CD4-positive, alpha-beta T cell treated with Interleukin-21 for 1 hour (primary cell): ENCODE results near the gene ROR2.

Experiments used
- DNase-seq: peaks from one replicate; pipeline ENCODE4 v3.0.0-alpha.2; 2020

ROR2 gene

DNA sequence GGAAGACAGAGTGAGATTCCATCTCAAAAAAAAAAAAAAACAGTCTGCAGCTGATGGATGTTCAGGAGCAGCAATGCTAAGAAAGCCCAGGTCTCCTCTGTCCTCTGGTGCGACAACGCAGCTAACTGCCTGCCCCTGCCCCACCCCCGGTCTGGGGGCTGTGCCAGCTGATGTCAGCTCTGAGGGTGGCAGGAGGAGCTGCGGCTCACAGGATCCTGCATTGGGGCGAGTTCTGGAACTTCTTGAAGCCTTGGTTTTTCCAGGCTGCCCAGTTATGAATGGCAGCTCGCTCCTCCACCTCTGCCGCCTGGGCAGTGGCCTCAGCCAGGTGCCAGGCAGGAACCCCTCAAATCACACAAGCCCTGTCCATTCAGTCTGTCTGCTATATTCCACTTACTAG lies 113.5 kb downstream of the ROR2 start:
- no peak for DNase-seq

DNA sequence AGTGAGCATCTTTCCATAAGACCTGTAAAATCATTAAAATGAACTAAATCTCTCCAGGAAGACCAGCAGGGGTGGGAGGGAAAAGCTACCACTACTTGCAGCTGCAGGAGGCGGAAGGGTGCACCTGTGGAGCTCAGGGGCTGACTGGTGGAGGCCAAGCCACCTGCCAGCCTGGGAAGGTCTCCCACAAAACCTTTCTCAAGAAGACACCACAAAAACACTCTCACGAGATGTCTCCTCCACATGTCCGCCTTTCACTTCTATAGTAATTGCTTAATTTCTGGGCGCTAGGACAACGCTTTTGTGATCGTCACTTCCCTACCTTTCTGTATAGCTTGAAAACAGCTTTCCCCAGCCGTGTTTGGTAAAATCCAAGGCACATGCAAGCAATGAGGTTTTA lies 114.4 kb downstream of the ROR2 start:
- no peak for DNase-seq

DNA sequence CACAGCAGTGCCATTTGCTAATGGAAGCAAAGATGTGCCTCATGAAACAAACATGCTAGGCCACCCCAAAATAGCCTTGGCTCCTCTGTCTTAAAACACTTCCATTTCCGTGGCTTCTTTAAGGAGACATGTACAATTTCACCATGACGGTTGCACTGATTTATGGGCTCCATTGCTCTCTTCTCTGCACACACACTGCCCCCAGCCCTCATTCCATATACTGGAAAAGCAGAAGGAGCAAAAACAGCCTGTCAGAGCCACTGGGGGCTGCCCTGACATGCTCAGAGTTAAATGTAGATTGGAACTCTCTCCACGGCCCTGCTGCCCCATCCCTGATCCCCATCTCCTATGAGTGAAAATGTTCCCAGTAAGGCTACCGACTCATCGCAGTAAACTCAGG lies 114.8 kb downstream of the ROR2 start:
- DNase-seq: no peak

DNA sequence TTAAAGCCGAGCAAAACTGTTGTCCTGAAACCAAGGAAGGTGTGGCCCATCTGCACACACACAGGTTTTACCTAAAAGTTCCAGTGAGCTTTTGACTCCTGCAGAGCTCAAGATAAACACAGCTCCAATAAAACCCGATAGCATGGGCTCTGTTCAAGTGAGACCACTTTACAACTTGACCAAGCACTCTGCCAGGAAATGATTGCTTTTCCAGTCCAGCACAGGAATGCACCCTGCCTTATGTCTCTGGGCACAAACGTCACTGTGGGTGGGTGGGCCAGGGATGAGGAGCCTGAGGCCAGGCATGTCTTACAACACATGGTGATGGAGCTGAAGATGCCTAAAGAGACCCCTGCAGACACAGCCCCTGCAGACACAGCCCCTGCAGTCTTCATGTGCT lies 115.3 kb downstream of the ROR2 start:
- no peak for DNase-seq

DNA sequence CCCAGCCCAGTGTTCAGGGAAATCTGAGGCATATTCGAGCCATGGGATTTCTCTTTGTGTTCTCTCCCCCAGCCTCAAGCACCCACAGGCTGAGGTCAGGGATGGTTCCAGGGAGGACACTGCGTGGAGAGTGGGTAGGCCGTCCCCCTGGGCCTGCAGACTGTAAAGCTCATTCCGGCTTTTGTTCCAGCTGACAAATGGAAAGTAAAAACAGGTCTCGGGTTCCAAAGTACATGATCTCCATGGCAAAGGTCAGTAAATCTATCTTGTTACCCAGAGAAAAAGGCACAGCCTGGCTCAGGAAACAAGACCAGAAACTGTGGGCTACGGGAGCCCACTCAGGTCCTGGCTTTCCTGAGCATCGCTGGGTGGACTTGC lies 116.2 kb downstream of the ROR2 start:
- DNase-seq: no peak

DNA sequence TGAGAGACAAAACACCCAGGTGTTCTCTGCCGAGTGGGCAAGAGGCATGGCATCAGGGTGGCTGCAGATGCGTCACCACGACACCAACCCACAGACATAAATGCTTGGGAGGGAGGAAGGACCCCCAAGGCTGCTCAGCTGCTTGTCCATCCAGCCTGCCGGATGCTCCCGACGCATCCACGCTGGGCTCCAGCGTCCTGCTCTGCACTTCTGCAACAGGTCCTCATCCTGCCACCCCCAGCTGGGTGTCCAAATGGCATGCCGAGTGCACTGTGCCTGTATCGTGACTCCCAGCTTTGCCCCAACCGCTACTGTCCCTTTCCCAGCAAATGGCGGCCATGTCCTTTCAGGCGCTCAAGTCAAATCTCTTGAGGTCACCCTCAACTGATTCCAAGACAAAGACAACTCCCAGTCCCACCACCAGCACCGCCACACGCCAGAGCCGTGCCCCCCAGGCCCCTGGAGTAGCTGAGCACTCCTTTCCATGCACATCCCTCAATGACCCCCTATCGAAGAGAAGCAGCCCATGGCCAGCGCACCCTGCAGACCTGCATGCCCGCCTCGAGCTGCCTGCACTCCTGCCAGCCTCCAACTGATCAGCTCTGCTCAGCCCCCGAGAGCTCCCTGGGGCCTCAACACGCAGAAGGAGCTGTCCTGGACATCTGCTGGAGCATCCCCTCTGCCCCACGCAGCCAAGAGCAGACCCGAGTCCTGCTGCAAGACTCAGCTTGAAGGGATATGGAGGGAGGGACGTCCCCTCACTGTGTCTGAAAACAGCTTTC lies 116.7 kb downstream of the ROR2 start:
- DNase-seq: no peak

DNA sequence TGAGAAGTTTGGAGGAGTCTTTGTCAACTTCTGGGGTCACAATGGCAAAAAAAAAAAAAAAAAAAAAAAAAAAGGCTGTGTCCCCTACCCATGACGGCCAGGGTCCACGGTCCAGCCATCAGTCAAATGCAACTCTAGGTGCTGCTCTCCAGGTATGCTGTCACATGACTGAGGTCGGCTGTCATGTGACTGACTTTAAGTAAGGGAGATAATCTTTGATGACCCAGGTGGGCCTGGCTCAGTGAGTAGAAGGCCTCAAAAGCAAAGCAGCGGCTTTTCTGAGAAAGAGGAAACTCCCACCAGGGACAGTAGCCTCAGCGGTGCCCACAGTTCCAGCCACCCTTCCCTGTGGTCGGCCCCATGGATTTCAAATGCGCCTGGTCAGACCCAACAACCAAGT lies 117.7 kb downstream of the ROR2 start:
- no peak for DNase-seq

DNA sequence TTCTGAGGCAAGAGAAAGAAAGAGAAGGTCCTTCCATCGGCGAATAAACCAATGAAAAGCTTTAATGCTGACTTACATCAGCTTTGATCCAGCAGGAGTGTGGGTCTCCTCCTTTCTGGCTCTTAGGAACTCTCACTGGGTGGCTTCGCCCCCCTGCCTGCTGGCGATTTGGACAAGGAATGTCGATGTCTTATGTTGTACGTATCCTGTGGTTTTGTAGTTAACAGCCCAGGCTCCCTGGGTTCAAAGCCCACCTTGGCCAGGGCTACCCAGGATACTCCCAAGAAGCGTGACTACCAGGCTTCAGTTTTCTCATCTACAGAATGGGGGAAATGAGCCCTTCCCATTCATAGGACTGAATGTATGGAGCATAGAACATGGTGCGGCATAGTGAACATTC lies 124.2 kb downstream of the ROR2 start:
- DNase-seq: no peak

DNA sequence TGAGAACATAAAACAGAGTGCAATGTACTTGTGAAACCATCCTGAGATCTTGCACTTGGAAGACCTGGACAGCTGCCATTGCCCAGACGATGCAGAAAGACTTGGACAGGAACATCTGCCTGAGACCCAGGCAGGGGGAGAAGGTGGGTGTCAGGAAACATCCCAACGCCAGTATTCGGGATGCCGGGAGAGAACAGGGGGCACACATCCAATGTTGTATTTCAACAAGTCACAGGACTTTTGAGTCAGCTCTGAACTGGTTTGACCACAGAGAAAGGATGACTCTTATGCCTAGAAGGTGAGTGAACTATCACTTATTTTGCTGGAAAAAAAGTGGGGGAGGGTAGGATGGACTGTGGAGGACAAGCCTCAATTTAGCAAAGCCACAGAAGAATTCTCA lies 124.6 kb downstream of the ROR2 start:
- no peak for DNase-seq

DNA sequence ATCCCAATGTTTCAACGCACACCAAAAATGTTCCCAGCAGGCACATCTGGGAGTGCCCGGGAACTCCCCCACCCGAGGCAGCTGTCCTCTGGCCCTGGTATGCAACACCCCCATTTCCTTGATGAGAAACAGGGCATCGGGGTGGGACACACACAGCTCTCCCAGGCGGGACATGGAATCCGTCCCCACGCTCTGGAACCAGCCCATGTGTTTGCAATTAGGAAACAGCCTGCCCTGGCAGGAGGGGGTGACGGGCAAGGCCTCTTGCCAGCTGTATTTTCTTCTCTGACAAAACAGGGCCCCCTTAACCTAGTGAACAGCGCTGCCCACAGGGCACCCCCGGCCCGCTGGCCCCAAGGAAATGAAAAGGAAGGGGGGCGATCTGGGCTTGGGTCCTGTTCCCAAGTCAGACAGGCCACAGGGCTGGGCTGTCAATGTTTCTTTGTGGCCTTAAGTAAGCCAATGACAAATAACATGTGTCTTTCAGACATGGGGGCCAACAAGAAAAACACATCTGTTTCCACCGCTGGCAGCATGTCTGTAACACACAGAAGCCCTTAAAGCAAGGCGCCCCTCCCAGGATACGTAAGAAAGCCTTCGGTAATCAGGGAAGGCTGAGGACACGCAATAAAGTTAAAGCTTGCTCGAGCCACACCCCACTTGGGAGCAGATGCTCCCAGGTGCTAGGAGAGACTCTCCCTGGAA lies 125.3 kb downstream of the ROR2 start:
- no peak for DNase-seq

DNA sequence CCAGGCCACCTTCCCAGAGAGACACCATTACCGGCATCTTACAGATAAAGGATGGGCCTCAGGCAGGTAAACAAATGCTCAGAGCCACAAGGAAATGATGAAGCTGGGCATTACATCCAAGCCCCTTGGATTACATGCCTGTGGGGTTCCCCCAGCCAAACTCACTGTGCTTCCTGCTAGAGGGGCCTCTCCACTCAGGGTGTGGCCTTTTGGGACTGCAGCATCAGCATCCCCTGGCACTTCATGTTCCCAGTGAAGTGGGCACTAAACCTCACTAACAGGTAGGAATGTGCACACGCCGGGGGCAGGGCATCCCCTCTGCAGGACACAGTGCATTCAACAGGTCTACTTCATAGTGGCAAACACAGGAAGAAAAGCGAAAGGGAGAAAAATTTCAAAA lies 125.9 kb downstream of the ROR2 start:
- no peak for DNase-seq

DNA sequence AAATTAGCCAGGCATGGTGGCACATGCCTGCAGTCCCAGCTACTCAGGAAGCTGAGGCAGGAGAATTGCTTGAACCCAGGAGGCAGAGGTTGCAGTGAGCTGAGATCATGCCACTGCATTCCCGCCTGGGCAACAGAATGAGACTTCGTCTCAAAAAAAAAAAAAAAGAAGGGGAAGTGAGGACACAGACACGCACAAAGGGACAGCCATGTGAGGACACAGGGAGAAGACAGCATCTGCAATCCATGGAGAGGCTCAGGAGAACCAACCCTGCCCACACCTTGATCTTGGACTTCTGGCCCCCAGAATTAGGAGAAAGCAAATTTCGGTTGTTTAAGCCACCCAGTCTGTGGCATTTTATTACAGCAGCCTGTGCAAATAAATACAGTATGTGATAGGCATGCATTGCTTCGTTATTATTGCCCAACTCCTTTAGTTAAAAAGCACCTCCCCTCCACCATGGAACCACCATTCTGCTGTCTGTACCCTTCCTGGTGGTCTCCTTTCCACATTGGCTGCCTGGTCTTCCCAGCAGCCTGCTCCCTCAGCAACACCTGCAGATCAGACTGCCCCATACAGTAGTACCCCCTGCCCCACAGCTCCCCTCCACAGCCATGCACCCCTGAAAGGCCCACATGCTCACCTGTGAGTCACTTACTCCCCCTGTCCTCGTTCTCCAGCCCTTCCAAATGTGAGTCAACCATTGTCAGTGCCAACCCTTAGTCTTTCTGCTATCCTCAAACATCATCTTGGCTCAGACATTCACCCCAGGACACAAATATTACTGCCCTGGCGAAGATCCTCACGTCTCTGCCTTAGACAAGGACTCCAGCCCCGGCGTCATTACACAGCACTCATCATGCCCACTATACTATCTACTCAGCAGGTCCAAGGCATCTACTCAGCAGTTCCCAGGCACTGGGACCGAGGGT lies 128.8 kb downstream of the ROR2 start:
- no peak for DNase-seq

DNA sequence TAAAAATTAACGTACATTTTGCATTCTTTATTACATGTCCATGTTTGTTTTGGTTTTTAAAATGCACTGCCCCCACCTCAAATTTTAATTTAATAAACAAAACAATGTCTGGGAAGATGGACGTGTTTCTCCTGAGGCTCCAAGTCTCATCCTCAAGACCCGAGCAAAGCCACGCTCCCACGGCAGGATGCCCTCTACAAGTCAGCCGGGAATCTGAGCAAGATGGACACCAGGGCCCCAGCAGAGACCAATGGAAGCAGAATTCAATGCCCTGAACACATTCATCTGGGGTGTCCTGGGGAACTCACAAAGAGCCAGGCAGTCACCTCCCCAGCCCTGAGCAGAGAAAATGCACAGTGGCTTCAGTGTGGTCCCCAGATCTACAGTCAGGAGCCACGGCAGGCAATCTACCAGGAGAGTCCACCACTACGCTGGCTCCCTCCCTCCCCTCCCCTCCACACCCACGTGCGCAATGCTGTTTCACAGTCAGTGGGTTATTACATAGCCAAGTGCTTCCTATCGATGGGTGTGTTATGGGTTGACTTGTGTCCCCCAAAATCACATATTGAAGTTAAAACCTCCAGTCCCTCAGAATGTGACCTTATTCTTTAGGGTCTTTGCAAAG lies 129.8 kb downstream of the ROR2 start:
- DNase-seq: no peak

DNA sequence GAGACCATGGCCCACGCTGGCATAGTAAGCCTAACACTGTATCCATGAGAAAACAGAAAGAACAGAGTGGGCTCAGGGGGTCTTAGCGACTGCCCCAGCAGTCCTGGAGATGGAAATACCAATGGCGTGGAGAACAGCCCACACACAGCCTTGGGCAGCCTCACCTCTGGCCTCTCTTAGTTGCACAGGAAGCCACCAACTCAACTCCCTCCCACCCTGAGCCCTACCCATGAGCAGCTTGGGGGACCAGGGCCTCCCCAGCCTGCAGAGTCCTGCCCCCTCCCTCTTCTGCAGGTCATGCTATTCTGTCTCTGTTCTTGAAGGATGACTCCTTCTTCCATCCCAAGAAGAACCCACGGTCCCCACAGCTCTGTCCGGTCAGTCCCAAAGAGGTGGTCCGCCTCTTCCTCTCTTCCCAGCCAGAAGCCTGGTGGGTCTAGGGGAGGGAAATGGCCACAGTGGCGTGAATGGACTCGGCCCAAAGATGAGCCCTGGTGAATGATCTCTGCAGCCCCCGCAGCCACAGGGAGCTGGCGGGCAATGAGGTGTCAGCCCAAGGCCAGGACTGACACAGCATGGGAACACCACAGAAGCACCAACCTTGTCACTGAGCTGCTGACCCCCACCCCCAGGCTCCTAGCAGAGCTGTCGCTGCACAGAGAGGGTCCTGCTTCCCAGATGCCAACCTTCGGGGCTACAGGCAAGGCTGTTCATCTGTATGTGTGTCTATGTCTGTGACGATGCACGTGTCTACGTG lies 131.2 kb downstream of the ROR2 start:
- DNase-seq: no peak

DNA sequence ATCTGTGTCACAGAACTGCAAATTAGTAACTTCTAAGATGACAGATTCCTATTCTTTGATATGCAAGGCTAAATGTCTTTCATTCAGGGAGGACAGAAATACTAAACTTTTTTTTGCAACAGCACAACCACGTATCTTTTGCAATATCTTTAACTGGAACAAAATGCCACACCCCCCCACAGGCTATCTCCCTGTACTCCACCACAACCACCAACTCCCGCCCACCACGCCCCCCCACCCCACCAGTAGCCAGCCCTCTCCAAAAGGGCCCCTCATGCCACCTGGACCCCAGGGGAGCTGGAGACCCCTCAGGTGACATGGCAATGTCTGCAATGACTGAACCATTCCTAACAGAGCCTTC lies 131.8 kb downstream of the ROR2 start:
- no peak for DNase-seq

DNA sequence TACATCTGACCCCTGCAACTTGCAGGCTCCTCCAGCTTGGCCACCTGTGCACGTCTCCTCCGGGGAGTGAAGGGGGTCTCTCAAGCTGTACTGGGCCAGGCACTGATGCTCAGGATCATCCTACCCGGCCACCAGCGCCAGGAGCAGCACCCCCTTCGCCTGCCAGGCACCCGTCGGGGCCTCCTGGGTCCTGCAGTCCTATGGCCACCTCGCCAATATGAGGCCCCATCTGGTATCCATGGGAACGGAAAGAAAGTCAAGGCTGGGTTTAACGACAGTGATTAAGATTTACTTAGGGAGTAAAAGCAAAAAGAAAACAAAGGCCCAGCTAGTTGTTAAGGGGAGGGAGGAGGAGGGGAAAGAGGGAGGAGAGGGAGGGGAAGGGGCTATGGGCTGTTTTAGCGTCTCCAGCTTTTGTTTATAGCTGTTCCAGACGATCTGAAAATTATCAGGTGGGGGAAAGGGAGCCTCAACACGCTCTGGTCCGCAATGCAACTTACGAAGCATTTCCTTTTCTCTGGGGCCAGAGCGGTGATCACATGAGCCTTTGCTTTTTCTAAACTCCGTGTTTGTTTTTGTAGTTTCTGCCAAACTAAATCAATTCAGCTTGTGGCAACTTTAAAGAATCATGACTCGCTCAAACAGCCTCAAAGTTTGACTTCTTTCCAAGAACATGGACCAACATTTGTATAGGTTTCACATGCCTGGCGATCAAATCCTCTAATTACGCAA lies 132.4 kb downstream of the ROR2 start:
- DNase-seq: no peak

DNA sequence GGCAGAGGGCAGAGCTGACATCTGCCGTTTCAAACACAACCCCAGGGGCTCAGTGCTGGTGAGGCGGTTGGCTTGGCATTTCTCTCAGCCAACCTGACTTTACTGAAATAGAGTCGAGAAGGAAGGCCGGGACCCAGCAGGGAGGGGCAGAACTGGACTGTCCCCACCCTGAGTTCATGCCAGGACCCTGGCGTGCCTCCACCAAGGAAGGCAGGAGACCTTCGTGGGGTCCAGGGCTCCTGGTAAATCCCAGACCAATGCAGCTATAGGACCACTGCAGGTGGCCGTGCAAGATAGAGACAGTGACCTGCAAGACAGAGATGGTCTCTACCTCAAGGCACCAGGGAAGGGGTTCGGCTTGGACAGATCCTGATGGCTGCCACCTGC lies 132.9 kb downstream of the ROR2 start:
- no peak for DNase-seq

DNA sequence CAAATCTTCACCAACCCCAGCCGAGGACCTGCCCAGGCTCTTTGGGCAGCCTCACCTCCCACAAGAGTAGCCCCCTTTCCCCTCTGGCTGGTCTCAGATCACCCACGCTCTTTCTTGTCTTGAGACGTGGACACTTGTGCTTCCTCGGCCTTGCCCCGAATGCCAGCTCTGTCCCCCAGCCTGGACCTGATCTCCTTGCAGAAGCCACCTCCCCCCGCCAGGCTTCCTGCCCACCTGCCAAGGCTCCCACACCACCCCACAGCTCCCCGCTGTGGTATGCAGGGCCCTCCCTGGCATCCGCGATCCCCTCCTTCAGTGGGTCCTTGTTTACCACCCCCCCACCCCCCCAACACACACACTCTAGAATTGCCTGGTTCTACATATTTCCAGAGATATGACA lies 133.7 kb downstream of the ROR2 start:
- DNase-seq: no peak

DNA sequence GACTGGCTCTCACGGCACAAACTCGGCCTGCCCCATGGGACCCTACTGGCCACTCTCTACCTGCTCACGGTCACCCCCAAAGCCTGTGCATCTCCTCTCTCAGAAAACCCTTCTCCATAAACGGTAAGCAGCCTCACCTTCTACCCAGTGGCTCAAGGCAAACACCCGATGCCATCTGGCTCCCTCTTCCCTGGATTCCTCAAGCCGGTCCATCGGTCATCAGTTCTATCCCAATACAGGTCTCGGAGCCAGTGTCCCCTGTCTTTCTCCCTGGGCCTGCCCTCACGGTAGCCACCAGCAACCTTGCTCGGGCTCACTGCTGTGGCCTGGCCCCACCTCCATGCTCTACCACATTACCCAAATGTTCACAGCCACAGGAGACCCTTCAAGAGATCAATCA lies 134.1 kb downstream of the ROR2 start:
- no peak for DNase-seq

DNA sequence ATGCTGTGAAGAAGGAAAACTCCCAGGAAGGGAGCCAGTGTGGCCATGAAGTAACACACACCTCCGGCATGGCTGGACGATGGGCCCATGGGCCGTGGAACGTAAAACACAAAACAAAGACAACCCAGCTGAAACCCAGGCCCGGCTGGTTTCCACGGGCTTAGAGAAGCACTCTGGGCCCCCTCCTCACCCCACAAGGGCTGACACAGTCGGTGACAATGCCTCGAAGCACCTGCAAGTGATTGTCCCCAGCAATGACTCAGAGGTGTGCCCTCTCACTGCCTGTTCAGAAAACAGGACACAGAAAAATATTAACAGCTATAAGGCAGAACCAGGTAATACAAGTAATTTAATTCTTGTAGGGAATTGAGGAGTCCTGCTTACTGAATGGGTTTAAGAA lies 135.3 kb downstream of the ROR2 start:
- DNase-seq: no peak

DNA sequence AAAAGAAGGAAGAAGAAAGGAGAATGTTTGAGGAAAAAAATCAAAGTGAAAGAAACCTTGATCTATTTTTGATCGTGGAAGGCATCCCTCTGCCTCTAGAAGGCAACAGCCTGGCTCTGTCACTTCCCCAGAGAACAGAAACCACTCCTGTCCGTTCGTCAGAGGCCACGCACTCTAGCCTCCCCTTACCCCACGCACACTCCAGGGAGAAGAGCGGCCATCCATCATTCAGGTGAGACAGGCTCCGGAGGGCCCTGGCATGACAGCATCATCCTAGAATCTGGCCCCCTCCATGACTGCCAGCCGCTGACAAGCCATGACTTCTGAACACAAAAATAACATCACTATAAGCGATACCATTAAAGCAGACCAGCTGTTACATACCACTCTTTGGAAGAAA lies 135.8 kb downstream of the ROR2 start:
- no peak for DNase-seq
